ENCODE data around the gene NEK10. TPM values are rescaled to one million over a fixed set of nuclear protein-coding genes. Genes with fewer than 3 reads are reported as not detected.

Gene NEK10
- total and polyA plus RNA-seq, 9 of the 15 experiments (the other 6 are each of a cell fraction or from before 2014, with no cell fraction given), result 0.07 TPM; not detected in 8

DNA sequence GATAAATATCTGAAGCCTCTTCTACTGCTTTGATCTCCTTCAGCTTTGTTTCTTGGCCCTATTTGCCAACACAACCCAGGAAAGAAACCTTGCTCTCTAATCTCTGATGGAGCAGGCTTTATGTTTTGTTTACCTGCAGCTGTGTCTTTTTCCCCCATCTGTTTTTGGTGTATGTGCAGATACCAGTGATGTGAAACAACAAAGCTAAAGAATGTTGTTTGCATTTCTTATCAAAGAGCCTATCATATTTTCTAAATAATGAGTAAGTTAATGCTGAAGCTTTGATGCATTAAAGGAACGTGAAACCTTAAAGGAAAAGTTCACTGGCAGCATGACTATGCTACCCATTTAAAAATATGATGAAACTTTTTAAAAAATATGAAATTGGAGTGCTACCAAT, 238.4 kb downstream of the NEK10 start (continued):
- TF ChIP-seq, protein P1, sequence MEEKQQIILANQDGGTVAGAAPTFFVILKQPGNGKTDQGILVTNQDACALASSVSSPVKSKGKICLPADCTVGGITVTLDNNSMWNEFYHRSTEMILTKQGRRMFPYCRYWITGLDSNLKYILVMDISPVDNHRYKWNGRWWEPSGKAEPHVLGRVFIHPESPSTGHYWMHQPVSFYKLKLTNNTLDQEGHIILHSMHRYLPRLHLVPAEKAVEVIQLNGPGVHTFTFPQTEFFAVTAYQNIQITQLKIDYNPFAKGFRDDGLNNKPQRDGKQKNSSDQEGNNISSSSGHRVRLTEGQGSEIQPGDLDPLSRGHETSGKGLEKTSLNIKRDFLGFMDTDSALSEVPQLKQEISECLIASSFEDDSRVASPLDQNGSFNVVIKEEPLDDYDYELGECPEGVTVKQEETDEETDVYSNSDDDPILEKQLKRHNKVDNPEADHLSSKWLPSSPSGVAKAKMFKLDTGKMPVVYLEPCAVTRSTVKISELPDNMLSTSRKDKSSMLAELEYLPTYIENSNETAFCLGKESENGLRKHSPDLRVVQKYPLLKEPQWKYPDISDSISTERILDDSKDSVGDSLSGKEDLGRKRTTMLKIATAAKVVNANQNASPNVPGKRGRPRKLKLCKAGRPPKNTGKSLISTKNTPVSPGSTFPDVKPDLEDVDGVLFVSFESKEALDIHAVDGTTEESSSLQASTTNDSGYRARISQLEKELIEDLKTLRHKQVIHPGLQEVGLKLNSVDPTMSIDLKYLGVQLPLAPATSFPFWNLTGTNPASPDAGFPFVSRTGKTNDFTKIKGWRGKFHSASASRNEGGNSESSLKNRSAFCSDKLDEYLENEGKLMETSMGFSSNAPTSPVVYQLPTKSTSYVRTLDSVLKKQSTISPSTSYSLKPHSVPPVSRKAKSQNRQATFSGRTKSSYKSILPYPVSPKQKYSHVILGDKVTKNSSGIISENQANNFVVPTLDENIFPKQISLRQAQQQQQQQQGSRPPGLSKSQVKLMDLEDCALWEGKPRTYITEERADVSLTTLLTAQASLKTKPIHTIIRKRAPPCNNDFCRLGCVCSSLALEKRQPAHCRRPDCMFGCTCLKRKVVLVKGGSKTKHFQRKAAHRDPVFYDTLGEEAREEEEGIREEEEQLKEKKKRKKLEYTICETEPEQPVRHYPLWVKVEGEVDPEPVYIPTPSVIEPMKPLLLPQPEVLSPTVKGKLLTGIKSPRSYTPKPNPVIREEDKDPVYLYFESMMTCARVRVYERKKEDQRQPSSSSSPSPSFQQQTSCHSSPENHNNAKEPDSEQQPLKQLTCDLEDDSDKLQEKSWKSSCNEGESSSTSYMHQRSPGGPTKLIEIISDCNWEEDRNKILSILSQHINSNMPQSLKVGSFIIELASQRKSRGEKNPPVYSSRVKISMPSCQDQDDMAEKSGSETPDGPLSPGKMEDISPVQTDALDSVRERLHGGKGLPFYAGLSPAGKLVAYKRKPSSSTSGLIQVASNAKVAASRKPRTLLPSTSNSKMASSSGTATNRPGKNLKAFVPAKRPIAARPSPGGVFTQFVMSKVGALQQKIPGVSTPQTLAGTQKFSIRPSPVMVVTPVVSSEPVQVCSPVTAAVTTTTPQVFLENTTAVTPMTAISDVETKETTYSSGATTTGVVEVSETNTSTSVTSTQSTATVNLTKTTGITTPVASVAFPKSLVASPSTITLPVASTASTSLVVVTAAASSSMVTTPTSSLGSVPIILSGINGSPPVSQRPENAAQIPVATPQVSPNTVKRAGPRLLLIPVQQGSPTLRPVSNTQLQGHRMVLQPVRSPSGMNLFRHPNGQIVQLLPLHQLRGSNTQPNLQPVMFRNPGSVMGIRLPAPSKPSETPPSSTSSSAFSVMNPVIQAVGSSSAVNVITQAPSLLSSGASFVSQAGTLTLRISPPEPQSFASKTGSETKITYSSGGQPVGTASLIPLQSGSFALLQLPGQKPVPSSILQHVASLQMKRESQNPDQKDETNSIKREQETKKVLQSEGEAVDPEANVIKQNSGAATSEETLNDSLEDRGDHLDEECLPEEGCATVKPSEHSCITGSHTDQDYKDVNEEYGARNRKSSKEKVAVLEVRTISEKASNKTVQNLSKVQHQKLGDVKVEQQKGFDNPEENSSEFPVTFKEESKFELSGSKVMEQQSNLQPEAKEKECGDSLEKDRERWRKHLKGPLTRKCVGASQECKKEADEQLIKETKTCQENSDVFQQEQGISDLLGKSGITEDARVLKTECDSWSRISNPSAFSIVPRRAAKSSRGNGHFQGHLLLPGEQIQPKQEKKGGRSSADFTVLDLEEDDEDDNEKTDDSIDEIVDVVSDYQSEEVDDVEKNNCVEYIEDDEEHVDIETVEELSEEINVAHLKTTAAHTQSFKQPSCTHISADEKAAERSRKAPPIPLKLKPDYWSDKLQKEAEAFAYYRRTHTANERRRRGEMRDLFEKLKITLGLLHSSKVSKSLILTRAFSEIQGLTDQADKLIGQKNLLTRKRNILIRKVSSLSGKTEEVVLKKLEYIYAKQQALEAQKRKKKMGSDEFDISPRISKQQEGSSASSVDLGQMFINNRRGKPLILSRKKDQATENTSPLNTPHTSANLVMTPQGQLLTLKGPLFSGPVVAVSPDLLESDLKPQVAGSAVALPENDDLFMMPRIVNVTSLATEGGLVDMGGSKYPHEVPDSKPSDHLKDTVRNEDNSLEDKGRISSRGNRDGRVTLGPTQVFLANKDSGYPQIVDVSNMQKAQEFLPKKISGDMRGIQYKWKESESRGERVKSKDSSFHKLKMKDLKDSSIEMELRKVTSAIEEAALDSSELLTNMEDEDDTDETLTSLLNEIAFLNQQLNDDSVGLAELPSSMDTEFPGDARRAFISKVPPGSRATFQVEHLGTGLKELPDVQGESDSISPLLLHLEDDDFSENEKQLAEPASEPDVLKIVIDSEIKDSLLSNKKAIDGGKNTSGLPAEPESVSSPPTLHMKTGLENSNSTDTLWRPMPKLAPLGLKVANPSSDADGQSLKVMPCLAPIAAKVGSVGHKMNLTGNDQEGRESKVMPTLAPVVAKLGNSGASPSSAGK (IDR thresholded peaks at IDR 0.05), result no peak
- TF ChIP-seq, protein P2, sequence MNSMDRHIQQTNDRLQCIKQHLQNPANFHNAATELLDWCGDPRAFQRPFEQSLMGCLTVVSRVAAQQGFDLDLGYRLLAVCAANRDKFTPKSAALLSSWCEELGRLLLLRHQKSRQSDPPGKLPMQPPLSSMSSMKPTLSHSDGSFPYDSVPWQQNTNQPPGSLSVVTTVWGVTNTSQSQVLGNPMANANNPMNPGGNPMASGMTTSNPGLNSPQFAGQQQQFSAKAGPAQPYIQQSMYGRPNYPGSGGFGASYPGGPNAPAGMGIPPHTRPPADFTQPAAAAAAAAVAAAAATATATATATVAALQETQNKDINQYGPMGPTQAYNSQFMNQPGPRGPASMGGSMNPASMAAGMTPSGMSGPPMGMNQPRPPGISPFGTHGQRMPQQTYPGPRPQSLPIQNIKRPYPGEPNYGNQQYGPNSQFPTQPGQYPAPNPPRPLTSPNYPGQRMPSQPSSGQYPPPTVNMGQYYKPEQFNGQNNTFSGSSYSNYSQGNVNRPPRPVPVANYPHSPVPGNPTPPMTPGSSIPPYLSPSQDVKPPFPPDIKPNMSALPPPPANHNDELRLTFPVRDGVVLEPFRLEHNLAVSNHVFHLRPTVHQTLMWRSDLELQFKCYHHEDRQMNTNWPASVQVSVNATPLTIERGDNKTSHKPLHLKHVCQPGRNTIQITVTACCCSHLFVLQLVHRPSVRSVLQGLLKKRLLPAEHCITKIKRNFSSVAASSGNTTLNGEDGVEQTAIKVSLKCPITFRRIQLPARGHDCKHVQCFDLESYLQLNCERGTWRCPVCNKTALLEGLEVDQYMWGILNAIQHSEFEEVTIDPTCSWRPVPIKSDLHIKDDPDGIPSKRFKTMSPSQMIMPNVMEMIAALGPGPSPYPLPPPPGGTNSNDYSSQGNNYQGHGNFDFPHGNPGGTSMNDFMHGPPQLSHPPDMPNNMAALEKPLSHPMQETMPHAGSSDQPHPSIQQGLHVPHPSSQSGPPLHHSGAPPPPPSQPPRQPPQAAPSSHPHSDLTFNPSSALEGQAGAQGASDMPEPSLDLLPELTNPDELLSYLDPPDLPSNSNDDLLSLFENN (IDR thresholded peaks at IDR 0.05; ENCODE audit: low read depth in 2 of 2, low read length in 2 of 2), result no peak
